ENCODE measurements around the gene TRAPPC3. TPM values are rescaled to one million over a fixed set of nuclear protein-coding genes. Genes with fewer than 3 reads are reported as not detected.
A peak's percentile ranks its signal among the peaks of the same experiment; 100 is the strongest.

Gene TRAPPC3
- total RNA-seq, 1 experiment from 2014 or later = 168 TPM

- in situ Hi-C loops (cut with HindIII; ENCODE audit: low sequenced_read_pairs) = no loop called here
These were observed 57.6 kb downstream of the TRAPPC3 start for GRCh38 chr1:36091698-36092097.

GRCh38 chr1:36091141-36091540 is 58.1 kb downstream of the TRAPPC3 start:
- in situ Hi-C loops (cut with HindIII; ENCODE audit: low sequenced_read_pairs) = no loop called here
- DNase-seq (ENCODE audit: low spot score) = no peak

More at GRCh38 chr1:36091698-36092097, 57.6 kb downstream of the TRAPPC3 start:
- DNase-seq (ENCODE audit: low spot score) = no peak

DNA sequence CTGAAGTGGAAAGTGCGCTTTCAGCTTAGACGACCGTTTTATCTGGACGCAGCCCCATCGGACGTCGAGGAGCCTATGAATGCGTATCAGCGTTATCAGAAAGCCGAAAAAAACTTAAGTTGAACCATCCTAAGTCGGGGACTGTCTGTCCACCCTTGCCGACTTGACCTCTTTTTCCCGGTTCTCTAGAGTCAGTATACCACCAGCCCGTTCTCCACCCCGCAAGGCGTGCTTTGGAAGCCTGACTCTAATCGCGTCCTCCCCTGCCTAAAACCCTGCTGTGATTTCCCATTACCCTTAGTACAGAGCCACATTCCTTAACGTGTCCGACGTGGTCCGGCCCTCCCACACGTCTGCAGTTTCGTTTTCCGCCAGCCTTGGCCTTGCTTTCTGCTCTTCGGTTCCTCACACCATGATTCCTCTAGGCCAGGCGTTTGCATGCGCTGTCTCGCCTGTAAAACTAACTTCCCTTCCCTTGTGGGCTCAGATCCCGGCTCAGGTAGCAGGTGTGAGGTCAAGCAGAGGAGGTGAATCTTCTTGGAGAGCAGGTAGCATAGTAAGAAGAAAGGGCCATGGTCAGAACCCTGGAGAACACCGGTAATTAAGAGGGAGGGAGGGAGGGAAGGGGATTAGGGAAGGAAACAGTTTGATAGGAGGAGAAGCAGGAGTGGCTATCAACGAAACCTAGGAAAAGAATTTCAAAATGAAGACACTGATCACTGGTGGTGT is 59.7 kb downstream of the TRAPPC3 start:
- in situ Hi-C loops (cut with HindIII; ENCODE audit: low sequenced_read_pairs) = no loop called here
- no peak for DNase-seq (ENCODE audit: low spot score)

- in situ Hi-C loops (cut with HindIII; ENCODE audit: low sequenced_read_pairs) = no loop called here
- peak; percentile 86 for DNase-seq (ENCODE audit: low spot score)
These were observed 60.5 kb downstream of the TRAPPC3 start, which contains the start of gene ADPRS for GRCh38 chr1:36088577-36089392. TSS of gene ADPRS (plus strand) at chr1:36088892. CDS start at chr1:36088905, 13 bp downstream.

DNA sequence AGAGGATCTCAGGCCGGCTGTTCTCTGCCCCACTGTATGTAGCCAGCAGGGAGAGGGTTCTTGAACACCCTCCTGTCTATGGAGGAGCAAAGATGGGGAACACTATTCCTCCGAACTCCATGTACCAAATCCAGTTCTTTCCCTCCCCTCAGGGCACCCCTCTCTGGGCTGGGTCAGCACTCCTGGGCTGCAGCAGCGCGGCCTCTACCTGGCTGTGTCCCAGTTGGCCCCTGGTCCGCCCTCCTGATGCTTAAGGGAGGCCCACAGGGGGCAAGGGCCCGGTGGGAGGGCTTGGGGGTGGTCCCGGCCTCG is 61.1 kb downstream of the TRAPPC3 start:
- no peak for DNase-seq (ENCODE audit: low spot score)
- in situ Hi-C loops (cut with HindIII; ENCODE audit: low sequenced_read_pairs) = no loop called here

- no peak for DNase-seq (ENCODE audit: low spot score)
- in situ Hi-C loops (cut with HindIII; ENCODE audit: low sequenced_read_pairs) = no loop called here
These were observed 61.8 kb downstream of the TRAPPC3 start for GRCh38 chr1:36087233-36088123.

Other genes starting within 250 kb of the TRAPPC3 start
- gene AGO3, start 218.4 kb downstream of the TRAPPC3 start, total RNA-seq (2014; rRNA removed; shearing (Covaris generic)) = 10.5 and 36.9 TPM in 2 replicates
- gene TEKT2, start 65.4 kb downstream of the TRAPPC3 start, total RNA-seq (2014; rRNA removed; shearing (Covaris generic)) = 0.12 TPM in 1 of 2 replicates, not detected in the other
- 58.2 and 58.5 TPM in 2 replicates for gene ADPRS, start 60.6 kb downstream of the TRAPPC3 start, total RNA-seq (2014; rRNA removed; shearing (Covaris generic))
- gene COL8A2, start 24.3 kb downstream of the TRAPPC3 start, total RNA-seq (2014; rRNA removed; shearing (Covaris generic)) = 0.47 TPM in 1 of 2 replicates, not detected in the other
- 117 and 127 TPM in 2 replicates for gene MAP7D1, start 6.7 kb upstream of the TRAPPC3 start, total RNA-seq (2014; rRNA removed; shearing (Covaris generic))
- 83.5 and 115 TPM in 2 replicates for gene THRAP3, start 75.0 kb upstream of the TRAPPC3 start, total RNA-seq (2014; rRNA removed; shearing (Covaris generic))
- gene SH3D21, start 156.9 kb upstream of the TRAPPC3 start, total RNA-seq (2014; rRNA removed; shearing (Covaris generic)) = 1.9 and 4.1 TPM in 2 replicates
- gene EVA1B, start 174.2 kb upstream of the TRAPPC3 start, total RNA-seq (2014; rRNA removed; shearing (Covaris generic)) = 46.3 and 91.0 TPM in 2 replicates
- 13.6 and 19.9 TPM in 2 replicates for gene STK40, start 236.4 kb upstream of the TRAPPC3 start, total RNA-seq (2014; rRNA removed; shearing (Covaris generic))
- 37.5 and 57.9 TPM in 2 replicates for gene LSM10, start 248.4 kb upstream of the TRAPPC3 start, total RNA-seq (2014; rRNA removed; shearing (Covaris generic))

Data from G401 (cell line).